A549 (cell line): ENCODE results near the gene TSPEAR. TPM values are rescaled to one million over a fixed set of nuclear protein-coding genes. Genes with fewer than 3 reads are reported as not detected.

Experiments
- ATAC-seq, 2 experiments: fragments of 200-7000 bp in 1 of 2; fragments of >200 bp in 1 of 2; cut with Nextera tagmentation in 1 of 2; cut with Tn5 transposase in 1 of 2; 3 replicates each; pipeline versions ENCODE4 v1.8.0 to v1.9.1; 2018 to 2020; ENCODE audit warnings: mild to moderate bottlenecking in 1 of 2, moderate library complexity in 1 of 2
- CTCF ChIA-PET: fragments of 300-600 bp; sonication (Branson Sonifier 250); formaldehyde crosslinking; extraction: SDS; loops from one replicate; lab custom pipeline; 2021; ENCODE audit warnings: antibody characterized with exemption, inconsistent platforms; lab: Yijun Ruan, JAX
- POLR2A ChIA-PET: fragments of 350-600 bp; formaldehyde crosslinking; extraction: SDS; loops from one replicate; lab custom pipeline; 2021; ENCODE audit warnings: antibody characterized with exemption, inconsistent platforms; lab: Yijun Ruan, JAX
- DNase-seq, 2 experiments: peaks; one replicate each; pipeline versions ENCODE4 v3.0.0 to v3.0.0-alpha.2; 2011 to 2016; ENCODE audit warnings: low read depth in 1 of 2, low spot score in 1 of 2
- FAIRE-seq: peaks from 2 replicates; lab custom pipeline; 2011; peaks lifted over from hg19 to GRCh38; lab: Jason Lieb, UNC
- H3K27ac ChIP-seq, 2 experiments: fragments of >200 bp; sonication (Bioruptor Twin); formaldehyde crosslinking; 3 replicates each; pipeline ENCODE4 v1.5.1; 2016 to 2017
- H3K4me1 ChIP-seq: fragments of >200 bp; sonication (Bioruptor Twin); formaldehyde crosslinking; 3 replicates; pipeline ENCODE4 v1.6.1; 2016
- H3K4me2 ChIP-seq: fragments of >200 bp; sonication (Bioruptor Twin); formaldehyde crosslinking; 3 replicates; pipeline ENCODE4 v1.6.1; 2016
- H3K4me3 ChIP-seq: fragments of >200 bp; sonication (Bioruptor Twin); formaldehyde crosslinking; 3 replicates; pipeline ENCODE4 v1.5.1; 2016
- H3K9me3 ChIP-seq: fragments of >200 bp; sonication (Bioruptor Twin); formaldehyde crosslinking; 3 replicates; pipeline ENCODE4 v1.6.1; 2016
- BHLHE40 ChIP-seq: IDR thresholded peaks from 2 replicates; pipeline ENCODE4 v1.6.1; 2012; ENCODE audit warnings: low read depth, low read length, inconsistent platforms
- CBX2 ChIP-seq: fragments of 200-600 bp; sonication (generic); IDR thresholded peaks from 2 replicates; pipeline ENCODE4 v1.6.1; 2016; ENCODE audit warnings: low read depth, mild to moderate bottlenecking, borderline replicate concordance
- CBX8 ChIP-seq: fragments of 200-600 bp; sonication (generic); IDR thresholded peaks from 2 replicates; pipeline ENCODE4 v1.6.1; 2016
- CEBPB ChIP-seq, 2 experiments: fragments of >200 bp in 1 of 2; sonication (Bioruptor Twin) in 1 of 2; formaldehyde crosslinking in 1 of 2; IDR thresholded peaks; 2 replicates each; pipeline ENCODE4 v1.6.1; 2012 to 2016
- CHD2 ChIP-seq: fragments of 150-350 bp; IDR thresholded peaks from 2 replicates; pipeline ENCODE4 v1.6.1; 2014; ENCODE audit warnings: low read length; ENCODE audit not compliant: partially characterized antibody
- EHF ChIP-seq: fragments of 250-450 bp; sonication (Bioruptor Pico); IDR thresholded peaks from 2 replicates; pipeline ENCODE4 v1.5.0; 2020; ENCODE audit warnings: mild to moderate bottlenecking
- EHMT2 ChIP-seq: fragments of 200-600 bp; sonication (generic); IDR thresholded peaks from 2 replicates; pipeline ENCODE4 v1.6.1; 2016; ENCODE audit warnings: antibody characterized with exemption, low read depth, mild to moderate bottlenecking, moderate library complexity
- ESRRA ChIP-seq: fragments of 150-350 bp; IDR thresholded peaks from 2 replicates; pipeline ENCODE4 v1.6.1; 2014; ENCODE audit warnings: mild to moderate bottlenecking, low read length, borderline replicate concordance
- FOSL2 ChIP-seq, 2 experiments: fragments of 450-650 bp in 1 of 2; fragments of >200 bp in 1 of 2; sonication (Bioruptor Twin) in 1 of 2; formaldehyde crosslinking; IDR thresholded peaks; 2 replicates each; pipeline versions ENCODE4 v1.5.0 to v1.6.1; 2016 to 2020; ENCODE audit warnings: mild to moderate bottlenecking in 1 of 2, moderate library complexity in 1 of 2
- HDAC2 ChIP-seq: fragments of 200-600 bp; sonication (generic); IDR thresholded peaks from 2 replicates; pipeline ENCODE4 v1.6.1; 2016
- HOXB13 ChIP-seq: fragments of 250-450 bp; sonication (Bioruptor Pico); IDR thresholded peaks from 2 replicates; pipeline ENCODE4 v1.5.0; 2020; ENCODE audit warnings: low read depth, mild to moderate bottlenecking, moderate library complexity
- HOXB5 ChIP-seq: fragments of 250-450 bp; sonication (Bioruptor Pico); IDR thresholded peaks from 2 replicates; pipeline ENCODE4 v1.5.0; 2020; ENCODE audit warnings: mild to moderate bottlenecking, moderate library complexity
- JUN ChIP-seq, 2 experiments: fragments of >200 bp; sonication (Bioruptor Twin); formaldehyde crosslinking; IDR thresholded peaks; 2 replicates in 1 of 2; 3 replicates in 1 of 2; pipeline ENCODE4 v1.6.1; 2016 to 2017
- JUNB ChIP-seq: fragments of >200 bp; sonication (Bioruptor Twin); formaldehyde crosslinking; IDR thresholded peaks from 2 replicates; pipeline ENCODE4 v1.6.1; 2016
- KDM1A ChIP-seq: fragments of 200-600 bp; sonication (generic); IDR thresholded peaks from 2 replicates; pipeline ENCODE4 v1.6.1; 2016; ENCODE audit warnings: low read depth, mild to moderate bottlenecking
- KDM5A ChIP-seq: fragments of 200-600 bp; sonication (generic); IDR thresholded peaks from 2 replicates; pipeline ENCODE4 v1.6.1; 2016; ENCODE audit warnings: antibody characterized with exemption, mild to moderate bottlenecking
- MAZ ChIP-seq: fragments of 150-350 bp; IDR thresholded peaks from 2 replicates; pipeline ENCODE4 v1.6.1; 2014; ENCODE audit warnings: antibody characterized with exemption, low read depth, low read length, borderline replicate concordance
- NFE2L2 ChIP-seq: fragments of 150-350 bp; conservative IDR thresholded peaks from 2 replicates; pipeline ENCODE4 v1.6.1; 2014; ENCODE audit warnings: low read length
- NR3C1 ChIP-seq: fragments of >200 bp; sonication (Bioruptor Twin); formaldehyde crosslinking; IDR thresholded peaks from 3 replicates; pipeline ENCODE4 v1.6.1; 2017
- PHF8 ChIP-seq: fragments of 200-600 bp; sonication (generic); IDR thresholded peaks from 2 replicates; pipeline ENCODE4 v1.6.1; 2016; ENCODE audit warnings: low read depth, mild to moderate bottlenecking, antibody characterized with exemption, moderate library complexity, borderline replicate concordance
- RAD21 ChIP-seq, 2 experiments: fragments of >200 bp in 1 of 2; sonication (Bioruptor Twin) in 1 of 2; formaldehyde crosslinking in 1 of 2; IDR thresholded peaks in 1 of 2; conservative IDR thresholded peaks in 1 of 2; 2 replicates in 1 of 2; 3 replicates in 1 of 2; pipeline ENCODE4 v1.6.1; 2012 to 2018; ENCODE audit warnings: inconsistent platforms in 1 of 2
- RARB ChIP-seq: fragments of 250-450 bp; sonication (Bioruptor Pico); IDR thresholded peaks from 2 replicates; pipeline ENCODE4 v1.8.0; 2021; ENCODE audit warnings: mild to moderate bottlenecking, moderate library complexity
- RFX5 ChIP-seq: fragments of 450-650 bp; IDR thresholded peaks from 2 replicates; pipeline ENCODE4 v1.7.1; 2014; ENCODE audit warnings: antibody characterized with exemption, mild to moderate bottlenecking, moderate library complexity
- SMC3 ChIP-seq: fragments of >200 bp; sonication (Bioruptor Twin); formaldehyde crosslinking; IDR thresholded peaks from 3 replicates; pipeline ENCODE4 v1.6.1; 2018; ENCODE audit warnings: inconsistent platforms
- TP53 ChIP-seq: fragments of 250-450 bp; sonication (Bioruptor Pico); IDR thresholded peaks from 2 replicates; pipeline ENCODE4 v1.5.0; 2021; ENCODE audit warnings: mild to moderate bottlenecking, moderate library complexity
- ZC3H11A ChIP-seq: fragments of 450-650 bp; IDR thresholded peaks from 2 replicates; pipeline ENCODE4 v1.6.1; 2014; ENCODE audit warnings: antibody characterized with exemption, mild to moderate bottlenecking
- ZFP36 ChIP-seq: fragments of 450-650 bp; IDR thresholded peaks from 2 replicates; pipeline ENCODE4 v1.6.1; 2014; ENCODE audit warnings: borderline replicate concordance; ENCODE audit not compliant: partially characterized antibody
- ZNF302 ChIP-seq: fragments of 250-450 bp; sonication (Bioruptor Pico); IDR thresholded peaks from 2 replicates; pipeline ENCODE4 v1.9.0; 2021; ENCODE audit warnings: inconsistent platforms, mild to moderate bottlenecking, moderate library complexity
- ZSCAN20 ChIP-seq: fragments of 250-450 bp; sonication (Bioruptor Pico); IDR thresholded peaks from 2 replicates; pipeline ENCODE4 v1.8.0; 2022; ENCODE audit warnings: mild to moderate bottlenecking, moderate library complexity
- WGBS: methylation state at CpG from one replicate; pipeline ENCODE4 v1.1.6; 2017; ENCODE audit errors: missing lambda C conversion rate; 5-methylcytosine and 5-hydroxymethylcytosine counted together
- polyA plus RNA-seq, 4 experiments: library from polyadenylated mRNA; depleted of rRNA in 3 of 4; stranded (reverse); fragments of >200 nt; fragmentation: RNase III in 1 of 4; extraction: RNeasy Plus Mini Kit Qiagen cat#74134 plus additional on column Dnase treatment in 1 of 4; gene quantifications; 2 replicates in 3 of 4; 3 replicates in 1 of 4; pipeline ENCODE4 v1.2.3, GENCODE V29; 2011 to 2017
- TF ChIP-seq, protein P1 (sequence below): fragments of >200 bp; sonication (Bioruptor Twin); formaldehyde crosslinking; IDR thresholded peaks from 3 replicates; pipeline ENCODE4 v1.6.1; 2016
- TF ChIP-seq, protein P2 (sequence below): IDR thresholded peaks from 2 replicates; pipeline ENCODE4 v1.6.1; 2012
- TF ChIP-seq, protein P3 (sequence below): fragments of >200 bp; sonication (Bioruptor Twin); formaldehyde crosslinking; IDR thresholded peaks from 2 replicates; pipeline ENCODE4 v1.6.1; 2016
- TF ChIP-seq, protein P4 (sequence below): fragments of 250-450 bp; sonication (Bioruptor Pico); IDR thresholded peaks from 2 replicates; pipeline ENCODE4 v1.5.0; 2020; ENCODE audit warnings: low read depth, mild to moderate bottlenecking, moderate library complexity

The TSPEAR gene
- polyA plus RNA-seq, 2 of the 4 experiments (the other 2 are of a cell fraction) = not detected

DNA sequence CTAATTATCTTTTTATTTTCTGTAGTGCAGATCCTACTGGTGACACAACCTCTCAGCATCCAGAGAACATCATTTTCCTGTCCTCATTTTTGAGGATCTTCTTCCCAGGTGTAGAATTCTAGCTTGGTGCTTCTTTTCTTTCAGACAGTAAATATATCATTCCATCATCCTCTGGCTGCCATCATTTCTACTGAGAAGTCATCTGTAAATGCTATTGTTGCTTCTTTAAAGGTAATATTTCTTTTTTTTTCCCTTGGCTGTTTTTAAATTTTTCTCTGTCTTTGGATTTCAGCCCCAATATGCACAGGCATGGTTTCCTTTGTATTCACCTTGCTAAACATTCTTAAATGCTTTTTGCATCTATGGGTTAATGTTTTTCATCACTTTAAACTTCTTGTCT, 87.8 kb downstream of the TSPEAR start:
- no peak overlapping the region for H3K27ac ChIP-seq
- CTCF ChIA-PET = no interaction called here
- DNase-seq (no peak), FAIRE-seq (no peak), ATAC-seq (no peak)
- TF ChIP-seq CHD2 (no peak), NR3C1 (no peak), ESRRA (no peak), EHMT2 (no peak), KDM5A (no peak), NFE2L2 (no peak), MAZ (no peak), ZNF302 (no peak), RARB (no peak), ZFP36 (no peak), CEBPB (IDR thresholded peaks at IDR 0.05) (no peak), CBX8 (no peak), ZSCAN20 (no peak), CBX2 (no peak), BHLHE40 (no peak)
- TF ChIP-seq, protein P1, sequence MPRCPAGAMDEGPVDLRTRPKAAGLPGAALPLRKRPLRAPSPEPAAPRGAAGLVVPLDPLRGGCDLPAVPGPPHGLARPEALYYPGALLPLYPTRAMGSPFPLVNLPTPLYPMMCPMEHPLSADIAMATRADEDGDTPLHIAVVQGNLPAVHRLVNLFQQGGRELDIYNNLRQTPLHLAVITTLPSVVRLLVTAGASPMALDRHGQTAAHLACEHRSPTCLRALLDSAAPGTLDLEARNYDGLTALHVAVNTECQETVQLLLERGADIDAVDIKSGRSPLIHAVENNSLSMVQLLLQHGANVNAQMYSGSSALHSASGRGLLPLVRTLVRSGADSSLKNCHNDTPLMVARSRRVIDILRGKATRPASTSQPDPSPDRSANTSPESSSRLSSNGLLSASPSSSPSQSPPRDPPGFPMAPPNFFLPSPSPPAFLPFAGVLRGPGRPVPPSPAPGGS = no peak
- TF ChIP-seq, protein P2, sequence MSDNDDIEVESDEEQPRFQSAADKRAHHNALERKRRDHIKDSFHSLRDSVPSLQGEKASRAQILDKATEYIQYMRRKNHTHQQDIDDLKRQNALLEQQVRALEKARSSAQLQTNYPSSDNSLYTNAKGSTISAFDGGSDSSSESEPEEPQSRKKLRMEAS = no peak
- no peak overlapping the region for H3K4me2 ChIP-seq
- peaks cover 17% of the 10 kb centered on the region; the same call in 2 of the 3 replicates for H3K9me3 ChIP-seq
- POLR2A ChIA-PET = no interaction called here
- H3K4me3 ChIP-seq = no peak overlapping the region
- no peaks in the 10 kb centered on the region for H3K4me1 ChIP-seq

DNA sequence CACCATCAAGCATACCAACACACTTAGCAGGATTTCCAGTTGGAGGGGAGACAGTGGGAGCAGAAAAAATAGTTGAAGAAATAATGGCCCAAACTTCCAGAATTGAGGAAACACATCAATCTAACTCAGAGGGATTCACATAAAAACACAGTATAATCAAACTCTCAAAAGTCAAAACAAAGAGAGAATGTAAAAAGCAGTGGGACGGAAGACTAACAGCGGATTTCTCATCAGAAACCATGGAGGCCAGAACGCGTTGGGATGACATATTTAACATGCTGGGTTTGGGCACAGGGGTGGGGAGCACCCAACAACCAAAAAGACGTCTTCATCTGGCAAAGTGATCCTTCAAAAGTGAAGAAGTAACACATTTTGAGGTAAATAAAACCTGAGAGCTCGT, 91.5 kb downstream of the TSPEAR start:
- DNase-seq (no peak), ATAC-seq (no peak), FAIRE-seq (no peak)
- Histone ChIP-seq H3K4me3 (no peak overlapping the region), H3K27ac (no peak overlapping the region), H3K4me2 (no peak overlapping the region), H3K4me1 (no peaks in the 10 kb centered on the region), H3K9me3 (peaks cover 17% of the 10 kb centered on the region; the same call in 1 of the 3 replicates)
- CTCF ChIA-PET = no interaction called here
- TF ChIP-seq KDM1A (no peak), TP53 (CRISPR knock-in tag) (no peak), HOXB5 (CRISPR knock-in tag) (no peak), JUN (IDR thresholded peaks at IDR 0.05) (no peak), RAD21 (conservative IDR thresholded peaks at IDR 0.05 in 1 of 2, IDR thresholded peaks at IDR 0.05 in 1 of 2) (no peak), NFE2L2 (no peak), CBX8 (no peak), HOXB13 (no peak), RFX5 (no peak), BHLHE40 (no peak), ZC3H11A (no peak), HDAC2 (no peak), JUNB (no peak), EHF (CRISPR knock-in tag) (no peak), ESRRA (no peak), FOSL2 (IDR thresholded peaks at IDR 0.05) (no peak), FOSL2 (CRISPR knock-in tag; IDR thresholded peaks at IDR 0.05) (no peak), SMC3 (no peak), PHF8 (no peak)
- TF ChIP-seq, protein P3, sequence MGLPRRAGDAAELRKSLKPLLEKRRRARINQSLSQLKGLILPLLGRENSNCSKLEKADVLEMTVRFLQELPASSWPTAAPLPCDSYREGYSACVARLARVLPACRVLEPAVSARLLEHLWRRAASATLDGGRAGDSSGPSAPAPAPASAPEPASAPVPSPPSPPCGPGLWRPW = no peak
- TF ChIP-seq, protein P4, sequence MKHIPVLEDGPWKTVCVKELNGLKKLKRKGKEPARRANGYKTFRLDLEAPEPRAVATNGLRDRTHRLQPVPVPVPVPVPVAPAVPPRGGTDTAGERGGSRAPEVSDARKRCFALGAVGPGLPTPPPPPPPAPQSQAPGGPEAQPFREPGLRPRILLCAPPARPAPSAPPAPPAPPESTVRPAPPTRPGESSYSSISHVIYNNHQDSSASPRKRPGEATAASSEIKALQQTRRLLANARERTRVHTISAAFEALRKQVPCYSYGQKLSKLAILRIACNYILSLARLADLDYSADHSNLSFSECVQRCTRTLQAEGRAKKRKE (CRISPR knock-in tag) = no peak
- POLR2A ChIA-PET = no interaction called here
- WGBS = 34% methylated on average over 6 of the region's 6 CpGs
